HG02870 (cell line): ENCODE data around the gene DIP2C.
"Not testable (repeated sequence)": the region's sequence is repeated elsewhere in the genome, so short reads cannot be mapped to it uniquely, and the experiment has no call there.

Source experiments
- ATAC-seq: cut with Tn5 transposase; IDR thresholded peaks from one replicate; pipeline ENCODE4 v1.9.1; 2021; ENCODE audit warnings: mild to moderate bottlenecking, moderate library complexity; ENCODE audit not compliant: unreplicated experiment

Gene DIP2C

DNA sequence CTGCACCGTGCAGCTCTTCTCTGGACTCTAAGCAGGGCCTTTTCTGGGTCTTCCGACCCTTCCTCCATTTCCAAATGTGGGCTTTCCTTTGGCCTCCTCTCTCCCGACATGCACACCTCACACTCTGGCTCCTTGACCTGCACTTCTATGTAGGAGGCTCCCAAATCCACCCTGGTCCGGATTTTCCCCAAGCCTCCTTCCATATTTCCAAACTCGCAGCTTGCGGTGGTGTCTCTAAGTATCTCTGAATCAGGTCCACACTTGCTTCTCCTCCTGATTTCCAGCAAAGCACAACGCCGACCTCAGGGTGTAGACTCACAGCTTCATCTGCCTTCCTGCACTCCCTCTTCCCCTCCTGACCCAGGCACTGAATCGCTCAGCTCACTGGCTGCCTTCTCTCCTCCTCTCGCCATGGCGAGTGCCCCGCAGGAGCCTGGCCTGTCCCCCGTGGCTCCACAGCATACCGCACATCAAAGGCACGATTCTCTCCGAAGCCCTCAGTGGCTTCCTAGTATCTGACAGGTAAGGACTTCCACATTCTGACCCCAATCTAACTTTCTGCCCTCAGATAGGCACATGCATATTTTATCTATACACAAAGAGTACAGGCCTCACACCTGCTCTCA is 27.8 kb downstream of the DIP2C start:
- ATAC-seq, result no peak

GRCh38 chr10:660970-661596 is 28.4 kb downstream of the DIP2C start:
- no peak for ATAC-seq

GRCh38 chr10:660413-660969 is 29.0 kb downstream of the DIP2C start:
- ATAC-seq, result no peak

DNA sequence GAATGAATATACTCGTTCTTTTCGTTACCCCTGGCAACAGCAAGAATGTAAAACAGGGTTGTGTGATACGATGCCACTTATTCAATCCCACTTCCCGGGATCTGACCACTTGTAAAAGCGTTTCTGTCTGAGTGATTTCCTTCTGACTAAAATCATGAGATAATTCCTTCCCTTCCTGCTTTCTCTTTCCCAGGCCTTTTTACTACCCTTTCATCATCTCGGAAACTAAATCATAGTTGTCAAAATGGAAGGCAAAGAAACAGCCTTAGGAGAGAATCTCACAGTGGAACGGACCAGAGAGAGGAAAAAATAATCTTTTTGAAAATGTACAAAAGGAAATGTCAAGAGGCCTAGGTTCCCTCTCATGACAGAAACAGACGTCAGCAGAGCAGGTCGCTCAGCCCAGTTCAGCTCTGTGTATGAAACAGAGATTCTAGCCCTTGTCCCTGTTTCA is 29.8 kb downstream of the DIP2C start:
- ATAC-seq, result peak; percentile 58

GRCh38 chr10:657816-658350 is 31.6 kb downstream of the DIP2C start:
- ATAC-seq, result not testable (repeated sequence)

- ATAC-seq, result no peak
Measured at GRCh38 chr10:656883-657282, 32.6 kb downstream of the DIP2C start.

GRCh38 chr10:655184-655583 is 34.3 kb downstream of the DIP2C start:
- no peak for ATAC-seq

GRCh38 chr10:654647-654996 is 34.8 kb downstream of the DIP2C start:
- ATAC-seq, result no peak

- ATAC-seq, result no peak
Measured at GRCh38 chr10:653991-654646, 35.3 kb downstream of the DIP2C start.

DNA sequence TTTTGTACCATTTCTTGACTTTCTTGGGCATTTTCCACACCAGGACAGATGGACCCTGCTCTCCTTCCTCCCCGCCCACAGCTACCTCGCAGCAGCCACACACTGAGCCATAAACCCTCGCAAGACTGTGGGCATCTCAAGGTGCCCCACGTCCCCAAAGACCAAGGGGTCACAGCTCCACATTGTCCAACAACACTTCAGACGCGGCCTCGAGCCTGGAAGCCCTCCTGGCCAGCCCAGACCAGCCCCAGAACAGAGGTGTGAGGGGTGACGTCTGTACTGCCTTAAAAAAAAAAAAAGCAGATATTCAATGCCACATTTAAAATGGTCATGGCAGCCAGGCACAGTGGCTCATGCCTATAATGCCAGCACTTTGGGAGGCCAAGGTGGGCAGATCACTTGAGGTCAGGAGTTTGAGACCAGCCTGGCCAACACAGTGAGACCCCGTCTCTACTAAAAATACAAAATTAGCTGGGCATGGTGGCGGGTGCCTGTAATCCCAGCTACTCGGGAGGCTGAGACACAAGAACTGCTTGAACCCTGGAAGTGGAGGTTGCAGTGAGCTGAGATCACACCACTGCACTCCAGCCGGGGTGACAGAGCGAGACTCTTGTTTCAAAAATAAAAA is 36.5 kb downstream of the DIP2C start:
- not testable (repeated sequence) for ATAC-seq

DNA sequence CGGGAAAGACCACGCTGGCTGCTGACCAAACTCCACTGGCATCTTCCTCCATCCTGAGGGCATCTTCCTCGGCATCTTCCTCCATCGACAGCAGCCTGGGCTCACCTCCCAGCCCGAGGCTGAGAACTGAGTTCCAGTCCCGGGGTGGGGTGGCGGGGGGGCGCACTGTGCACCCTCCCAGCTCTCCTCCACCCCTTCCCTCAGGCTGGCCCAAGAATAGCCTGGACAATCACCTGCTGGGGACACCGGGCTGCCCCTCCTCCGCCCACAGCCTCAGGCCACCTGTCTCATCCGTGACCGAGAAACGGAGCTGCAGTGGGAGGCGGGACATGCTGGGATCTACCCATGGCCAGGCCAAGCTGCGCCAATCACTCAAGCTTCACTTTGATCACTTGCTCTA is 37.2 kb downstream of the DIP2C start:
- ATAC-seq, result no peak

GRCh38 chr10:651692-652091 is 37.8 kb downstream of the DIP2C start:
- no peak for ATAC-seq

DNA sequence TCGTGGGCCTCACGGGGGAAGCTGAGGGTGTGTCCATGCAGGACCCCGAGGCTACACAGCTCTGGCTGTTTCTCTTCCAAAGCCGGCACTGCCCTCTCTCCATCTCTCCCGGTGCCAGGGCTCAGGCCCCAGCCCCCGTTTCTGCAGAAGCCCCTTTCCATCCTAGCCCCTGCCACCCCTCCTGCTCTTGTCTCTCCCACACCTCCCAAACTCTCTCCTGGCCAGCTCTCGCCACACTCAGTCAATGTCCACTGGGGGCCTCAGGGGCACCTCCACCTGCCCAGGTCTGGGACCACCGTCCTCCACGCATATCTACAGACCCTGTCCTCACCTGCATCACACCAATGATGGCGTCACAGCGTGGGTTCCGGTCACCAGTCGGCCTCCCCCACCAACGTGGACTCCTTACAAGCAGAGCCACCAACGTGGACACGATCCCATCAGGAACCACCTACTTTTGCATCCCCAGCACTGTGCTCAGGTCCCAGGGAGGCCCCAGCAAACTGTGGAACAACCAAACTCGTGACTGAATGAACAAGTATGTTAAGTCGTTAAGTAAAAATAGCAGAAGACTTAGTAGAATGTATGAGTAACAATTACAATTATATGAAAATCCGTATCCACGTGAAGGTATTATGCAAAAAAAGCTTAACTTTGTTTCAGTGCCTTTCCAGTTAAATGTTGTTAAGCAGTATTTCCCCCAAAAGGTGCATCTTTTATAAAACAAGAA is 38.4 kb downstream of the DIP2C start:
- no peak for ATAC-seq

- ATAC-seq, result no peak
Measured at GRCh38 chr10:650441-650851, 39.0 kb downstream of the DIP2C start.

DNA sequence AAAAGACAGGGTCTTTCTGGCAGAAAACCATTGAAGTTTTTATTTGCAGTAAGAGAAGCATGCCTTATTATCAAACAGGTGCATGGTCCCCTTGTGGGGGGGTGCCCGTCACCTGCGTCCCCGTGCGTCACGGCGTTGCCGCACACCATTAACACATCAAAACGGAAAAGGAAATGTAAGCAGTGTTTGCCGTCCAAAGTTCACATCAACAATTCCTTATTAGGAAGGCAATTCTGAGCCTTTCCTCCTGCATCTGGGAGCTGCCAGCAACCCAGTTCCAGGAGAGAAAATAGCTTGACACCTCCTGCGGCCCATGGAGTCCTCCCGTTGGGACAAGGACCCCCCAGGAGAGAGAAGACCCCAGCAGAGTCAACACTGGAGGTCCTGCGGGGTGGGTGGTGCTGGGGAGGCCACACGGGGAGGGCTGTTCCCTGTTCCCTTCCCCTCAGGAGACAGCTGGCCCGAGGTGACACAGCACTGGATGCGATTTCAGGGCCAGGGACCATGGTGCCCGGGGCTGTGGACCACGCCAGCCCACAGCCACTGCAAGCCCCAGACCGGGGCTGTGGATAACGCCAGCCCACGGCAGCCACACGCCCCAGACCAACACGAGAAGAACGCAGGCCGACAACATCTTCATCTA is 39.5 kb downstream of the DIP2C start:
- ATAC-seq, result no peak

- no peak for ATAC-seq
Measured at GRCh38 chr10:649445-649797, 40.0 kb downstream of the DIP2C start.

- ATAC-seq, result not testable (repeated sequence)
Measured at GRCh38 chr10:647019-647418, 42.4 kb downstream of the DIP2C start.

GRCh38 chr10:646118-646524 is 43.3 kb downstream of the DIP2C start:
- ATAC-seq, result no peak

DNA sequence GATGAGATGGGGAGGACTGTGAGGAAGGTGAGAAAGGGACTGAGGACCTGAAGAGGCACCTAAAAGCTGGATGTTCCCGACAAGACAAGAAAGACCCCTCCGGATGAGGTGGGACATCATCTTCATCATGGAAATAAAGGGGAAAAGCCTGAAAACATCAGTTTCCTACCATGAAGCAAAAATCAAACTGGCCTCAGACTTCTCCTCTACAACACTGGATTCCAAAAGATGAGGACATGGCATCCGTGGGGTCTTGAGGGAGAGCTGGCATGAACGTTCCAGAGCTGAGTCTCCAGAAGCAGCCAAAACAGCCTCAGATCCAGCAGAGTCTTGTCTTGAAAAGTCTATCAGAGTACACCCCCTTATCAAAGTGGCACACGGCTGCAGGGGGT is 44.5 kb downstream of the DIP2C start:
- no peak for ATAC-seq
